ENCODE data around the gene KLHL30. TPM values are rescaled to one million over a fixed set of nuclear protein-coding genes. Genes with fewer than 3 reads are reported as not detected.

Gene KLHL30
- total RNA-seq, 1 donor from 2014 or later, result not detected

GRCh38 chr2:238144262-238144661 is 5.8 kb downstream of the KLHL30 start:
- intact Hi-C loops (cut with micrococcal nuclease), result no loop called here

- intact Hi-C loops (cut with micrococcal nuclease), result no loop called here
Observed at GRCh38 chr2:238145046-238145445, 6.6 kb downstream of the KLHL30 start.

- intact Hi-C loops (cut with micrococcal nuclease), result no loop called here
Observed at GRCh38 chr2:238145851-238146250, 7.4 kb downstream of the KLHL30 start.

GRCh38 chr2:238146884-238147544 is 8.5 kb downstream of the KLHL30 start:
- intact Hi-C loops (cut with micrococcal nuclease), result no loop called here

- intact Hi-C loops (cut with micrococcal nuclease), result no loop called here
Observed at GRCh38 chr2:238148981-238149380, 10.5 kb downstream of the KLHL30 start.

GRCh38 chr2:238149841-238150572 is 11.5 kb downstream of the KLHL30 start:
- intact Hi-C loops (cut with micrococcal nuclease), result no loop called here

GRCh38 chr2:238150686-238151085 is 12.2 kb downstream of the KLHL30 start:
- intact Hi-C loops (cut with micrococcal nuclease), result no loop called here

GRCh38 chr2:238151205-238151604 is 12.7 kb downstream of the KLHL30 start:
- intact Hi-C loops (cut with micrococcal nuclease), result no loop called here

GRCh38 chr2:238151628-238152235 is 13.3 kb downstream of the KLHL30 start:
- intact Hi-C loops (cut with micrococcal nuclease), result no loop called here

- intact Hi-C loops (cut with micrococcal nuclease), result no loop called here
Observed at GRCh38 chr2:238152771-238153688, 14.6 kb downstream of the KLHL30 start.

GRCh38 chr2:238154570-238154969 is 16.1 kb downstream of the KLHL30 start:
- intact Hi-C loops (cut with micrococcal nuclease), result no loop called here

GRCh38 chr2:238155051-238155760 is 16.7 kb downstream of the KLHL30 start:
- intact Hi-C loops (cut with micrococcal nuclease), result no loop called here

GRCh38 chr2:238155761-238156694 is 17.6 kb downstream of the KLHL30 start:
- intact Hi-C loops (cut with micrococcal nuclease), result no loop called here

- intact Hi-C loops (cut with micrococcal nuclease), result no loop called here
Observed at GRCh38 chr2:238157506-238158017, 19.1 kb downstream of the KLHL30 start.

GRCh38 chr2:238158018-238158508 is 19.6 kb downstream of the KLHL30 start:
- intact Hi-C loops (cut with micrococcal nuclease), result no loop called here

GRCh38 chr2:238158509-238159070 is 20.1 kb downstream of the KLHL30 start, which contains the start of gene ERFE:
ERFE (plus strand) TSS chr2:238158970; CDS start chr2:238159008, 38 bp downstream.
- intact Hi-C loops (cut with micrococcal nuclease), result loop anchor here (1.0 kb wide), 1 partner anchor 105 kb away; no protein-coding TSS in a partner anchor

- intact Hi-C loops (cut with micrococcal nuclease), result loop anchor here (1.0 kb wide), 1 partner anchor 104 kb away; no protein-coding TSS in a partner anchor
Observed at GRCh38 chr2:238159071-238159539, 20.6 kb downstream of the KLHL30 start.

GRCh38 chr2:238159661-238160205 is 21.3 kb downstream of the KLHL30 start:
- intact Hi-C loops (cut with micrococcal nuclease), result loop anchor here (1.0 kb wide), 1 partner anchor 104 kb away; no protein-coding TSS in a partner anchor
